Activated CD8-positive, alpha-beta T cell treated with anti-CD3 and anti-CD28 coated beads for 36 hours (primary cell): Measurements from ENCODE around the gene GPBP1L1. TPM values are rescaled to one million over a fixed set of nuclear protein-coding genes. Genes with fewer than 3 reads are reported as not detected.

Experiments used
- ATAC-seq: fragments of 200-7000 bp; cut with Tn5 transposase; one replicate; pipeline ENCODE4 v1.10.0; 2021; ENCODE audit warnings: mild to moderate bottlenecking, moderate library complexity
- CTCF ChIA-PET: fragments of 350-600 bp; sonication (Branson Sonifier 250); formaldehyde crosslinking; loops from one replicate; lab custom pipeline; 2021; ENCODE audit warnings: antibody characterized with exemption; lab: Charles Lee
- POLR2A ChIA-PET: fragments of 350-600 bp; sonication (Branson Sonifier 250); formaldehyde crosslinking; loops from one replicate; lab custom pipeline; 2021; ENCODE audit warnings: antibody characterized with exemption; lab: Charles Lee
- DNase-seq: peaks from one replicate; pipeline ENCODE4 v3.0.0-alpha.2; 2020
- H3K27ac Mint-ChIP-seq: one replicate; pipeline ENCODE4 v1.8.0; 2021; ENCODE audit warnings: mild to moderate bottlenecking, mixed read lengths
- H3K27me3 Mint-ChIP-seq: one replicate; pipeline ENCODE4 v1.8.0; 2021; ENCODE audit warnings: mixed read lengths
- H3K36me3 Mint-ChIP-seq: one replicate; pipeline ENCODE4 v1.8.0; 2021; ENCODE audit warnings: low read depth, mixed read lengths
- H3K4me1 Mint-ChIP-seq: one replicate; pipeline ENCODE4 v1.8.0; 2021; ENCODE audit warnings: low read depth, mixed read lengths
- H3K4me3 Mint-ChIP-seq: one replicate; pipeline ENCODE4 v1.8.0; 2021; ENCODE audit warnings: mild to moderate bottlenecking, moderate library complexity, mixed read lengths
- H3K9me3 Mint-ChIP-seq: one replicate; pipeline ENCODE4 v1.8.0; 2021; ENCODE audit warnings: mixed read lengths
- intact Hi-C: fragments of 100-400 bp; cut with micrococcal nuclease; formaldehyde crosslinking; loops from one replicate; pipeline ENCODE4 v1.10.0; 2022
- total RNA-seq, 2 experiments: library from RNA; stranded (reverse); gene quantifications; one replicate each; pipeline ENCODE4 v1.2.3, GENCODE V29; 2021
- TF ChIP-seq, protein P1 (sequence below): fragments of 200-600 bp; IDR thresholded peaks from one replicate; pipeline ENCODE4 v1.8.0; 2022; ENCODE audit warnings: antibody characterized with exemption, mild to moderate bottlenecking

Gene GPBP1L1
- total RNA-seq, 2 experiments from 2014 or later, result 95.7 to 105 TPM

DNA sequence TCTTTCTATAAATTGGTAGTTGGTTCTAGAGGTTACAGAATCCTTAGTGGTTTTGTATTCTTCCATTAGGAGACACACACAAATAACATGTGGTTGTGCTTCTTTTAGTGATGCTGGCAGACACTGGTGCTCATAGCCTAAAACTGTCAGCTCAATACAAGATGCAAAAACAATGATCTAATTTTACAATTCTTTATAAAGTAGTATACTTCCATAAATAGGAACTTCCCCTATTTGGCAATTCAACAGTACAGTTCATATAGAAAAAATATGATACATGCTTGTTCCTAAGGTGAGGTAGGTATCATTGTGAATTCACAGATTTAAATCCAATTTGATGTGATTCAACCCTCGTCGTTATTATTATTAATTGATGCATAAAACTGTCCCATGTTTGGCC is 41.7 kb downstream of the GPBP1L1 start:
- TF ChIP-seq, protein P1, sequence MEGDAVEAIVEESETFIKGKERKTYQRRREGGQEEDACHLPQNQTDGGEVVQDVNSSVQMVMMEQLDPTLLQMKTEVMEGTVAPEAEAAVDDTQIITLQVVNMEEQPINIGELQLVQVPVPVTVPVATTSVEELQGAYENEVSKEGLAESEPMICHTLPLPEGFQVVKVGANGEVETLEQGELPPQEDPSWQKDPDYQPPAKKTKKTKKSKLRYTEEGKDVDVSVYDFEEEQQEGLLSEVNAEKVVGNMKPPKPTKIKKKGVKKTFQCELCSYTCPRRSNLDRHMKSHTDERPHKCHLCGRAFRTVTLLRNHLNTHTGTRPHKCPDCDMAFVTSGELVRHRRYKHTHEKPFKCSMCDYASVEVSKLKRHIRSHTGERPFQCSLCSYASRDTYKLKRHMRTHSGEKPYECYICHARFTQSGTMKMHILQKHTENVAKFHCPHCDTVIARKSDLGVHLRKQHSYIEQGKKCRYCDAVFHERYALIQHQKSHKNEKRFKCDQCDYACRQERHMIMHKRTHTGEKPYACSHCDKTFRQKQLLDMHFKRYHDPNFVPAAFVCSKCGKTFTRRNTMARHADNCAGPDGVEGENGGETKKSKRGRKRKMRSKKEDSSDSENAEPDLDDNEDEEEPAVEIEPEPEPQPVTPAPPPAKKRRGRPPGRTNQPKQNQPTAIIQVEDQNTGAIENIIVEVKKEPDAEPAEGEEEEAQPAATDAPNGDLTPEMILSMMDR, result no peak
- Mint-ChIP-seq H3K36me3 (peaks cover 20% of the 10 kb centered on the region), H3K9me3 (no peaks in the 10 kb centered on the region), H3K27me3 (no peaks in the 10 kb centered on the region), H3K4me1 (no peaks in the 10 kb centered on the region), H3K27ac (no peak overlapping the region), H3K4me3 (no peak overlapping the region)
- ChIA-PET CTCF (interaction anchor here (0.9 kb wide), 1 partner anchor 17 kb away, joined by 3 read pairs; no protein-coding TSS in a partner anchor), POLR2A (interaction anchor here (1.2 kb wide), 1 partner anchor 44 kb away, joined by 3 read pairs; the partner anchor contains the start of gene TMEM69)
- no peak for ATAC-seq
- intact Hi-C loops, result no loop called here
- no peak for DNase-seq

DNA sequence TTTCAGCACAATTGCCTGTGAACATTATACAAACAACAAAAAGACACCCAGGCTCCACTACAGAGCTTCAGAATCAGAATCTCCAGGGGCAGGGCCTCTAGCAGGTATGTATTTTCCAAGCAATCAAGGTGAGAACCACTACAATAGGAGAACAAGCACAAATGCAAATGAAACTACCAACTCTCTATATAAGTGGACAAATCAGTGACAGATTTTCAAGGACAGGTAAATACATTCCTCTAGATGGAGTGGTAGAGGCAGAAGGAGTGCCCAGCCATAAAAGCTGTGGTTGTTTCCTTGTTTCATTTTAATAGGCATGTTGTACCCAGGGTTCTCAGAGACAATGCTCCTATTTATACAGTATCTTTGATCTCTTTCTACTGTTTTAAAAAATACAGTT is 42.4 kb downstream of the GPBP1L1 start:
- ChIA-PET POLR2A (interaction anchor here (1.2 kb wide), 1 partner anchor 44 kb away, joined by 3 read pairs; the partner anchor contains the start of gene TMEM69), CTCF (interaction anchor here (1.2 to 1.5 kb wide), 2 partner anchors 8 to 10 kb away, joined by 3 to 5 read pairs; no protein-coding TSS in a partner anchor)
- Mint-ChIP-seq H3K36me3 (peaks cover 20% of the 10 kb centered on the region), H3K27ac (no peak overlapping the region), H3K4me3 (no peak overlapping the region), H3K9me3 (no peaks in the 10 kb centered on the region), H3K4me1 (no peaks in the 10 kb centered on the region), H3K27me3 (no peaks in the 10 kb centered on the region)
- ATAC-seq, result no peak
- no peak for DNase-seq
- TF ChIP-seq, protein P1, result no peak
- intact Hi-C loops, result no loop called here

DNA sequence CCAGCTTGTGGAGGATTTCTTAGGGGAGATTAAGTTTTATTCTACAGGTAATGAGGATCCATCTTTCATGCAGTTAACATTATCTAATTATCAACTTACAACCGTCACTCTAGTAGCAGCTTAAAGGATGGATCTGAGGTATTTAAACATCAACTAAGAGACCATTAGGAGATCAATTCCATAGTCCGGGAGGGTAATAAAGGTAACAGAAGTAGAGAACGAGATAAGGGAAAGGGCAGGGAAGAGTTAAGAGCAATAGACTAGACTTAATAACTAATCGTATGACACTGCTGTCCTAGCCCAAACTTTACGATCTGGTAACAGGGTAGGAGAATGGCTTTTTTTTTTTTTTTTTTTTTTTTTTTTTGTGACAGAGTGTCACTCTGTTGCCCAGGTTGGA is 43.0 kb downstream of the GPBP1L1 start:
- no peaks in the 10 kb centered on the region for H3K4me1 Mint-ChIP-seq
- POLR2A ChIA-PET, result interaction anchor here (1.2 kb wide), 1 partner anchor 45 kb away, joined by 3 read pairs; the partner anchor contains the start of gene TMEM69
- no peak overlapping the region for H3K27ac Mint-ChIP-seq
- no peak overlapping the region for H3K4me3 Mint-ChIP-seq
- H3K9me3 Mint-ChIP-seq, result no peaks in the 10 kb centered on the region
- peaks cover 20% of the 10 kb centered on the region for H3K36me3 Mint-ChIP-seq
- intact Hi-C loops, result no loop called here
- H3K27me3 Mint-ChIP-seq, result no peaks in the 10 kb centered on the region
- no peak for ATAC-seq
- DNase-seq, result no peak
- TF ChIP-seq, protein P1, result no peak
- CTCF ChIA-PET, result interaction anchor here (1.2 to 1.5 kb wide), 2 partner anchors 9 to 10 kb away, joined by 3 to 5 read pairs; no protein-coding TSS in a partner anchor

DNA sequence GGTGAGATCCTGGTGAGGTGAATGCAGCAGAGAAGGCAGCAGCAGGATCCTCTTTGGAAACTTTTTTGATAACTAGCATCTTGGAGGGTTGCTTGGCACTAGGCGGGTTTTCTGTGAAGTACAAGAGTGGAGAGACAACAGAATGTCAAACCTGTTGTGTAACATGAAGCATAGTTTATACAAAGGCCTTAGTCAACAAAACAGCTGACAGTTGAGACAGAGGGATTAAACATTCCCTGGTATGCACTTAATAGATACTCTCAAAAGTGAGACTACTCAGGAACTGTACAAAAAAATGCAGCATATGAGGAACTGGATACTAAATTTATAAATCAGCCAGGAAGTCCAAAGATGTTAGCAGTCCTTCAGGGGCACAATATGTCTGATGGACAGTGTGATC is 46.0 kb downstream of the GPBP1L1 start:
- TF ChIP-seq, protein P1, result no peak
- POLR2A ChIA-PET, result interaction anchor here (0.6 to 1.0 kb wide), 2 partner anchors 28 to 565 kb away, joined by 3 read pairs; no protein-coding TSS in a partner anchor
- H3K4me1 Mint-ChIP-seq, result no peaks in the 10 kb centered on the region
- DNase-seq, result no peak
- intact Hi-C loops, result no loop called here
- no peaks in the 10 kb centered on the region for H3K27me3 Mint-ChIP-seq
- H3K27ac Mint-ChIP-seq, result peak overlapping the region; percentile 7
- H3K4me3 Mint-ChIP-seq, result no peak overlapping the region
- ATAC-seq, result no peak
- CTCF ChIA-PET, result no interaction called here
- peaks cover 13% of the 10 kb centered on the region for H3K36me3 Mint-ChIP-seq
- no peaks in the 10 kb centered on the region for H3K9me3 Mint-ChIP-seq

DNA sequence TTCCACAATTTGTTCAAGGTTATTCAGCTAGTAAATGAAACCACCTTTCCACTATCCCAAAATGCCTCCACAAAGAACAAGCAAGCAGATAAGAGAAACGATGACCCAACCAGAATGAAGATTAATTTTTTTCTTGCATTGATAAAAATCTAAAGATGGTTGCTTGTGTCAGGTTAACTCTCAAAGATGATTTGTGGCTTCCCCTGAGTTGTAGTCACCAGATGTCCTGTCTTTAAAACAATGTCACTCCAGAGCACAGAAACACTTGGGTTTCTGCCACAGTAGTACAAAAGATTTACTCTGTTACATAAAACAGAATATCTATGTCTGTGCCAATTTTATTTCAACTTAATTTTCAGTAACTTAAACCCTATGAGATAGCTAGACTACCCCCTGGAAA is 51.1 kb downstream of the GPBP1L1 start:
- no peak for DNase-seq
- TF ChIP-seq, protein P1, result no peak
- ATAC-seq, result no peak
- no peaks in the 10 kb centered on the region for H3K9me3 Mint-ChIP-seq
- intact Hi-C loops, result no loop called here
- ChIA-PET POLR2A (no interaction called here), CTCF (interaction anchor here (1.2 kb wide), 2 partner anchors 11 to 21 kb away, joined by 3 read pairs; no protein-coding TSS in a partner anchor)
- no peaks in the 10 kb centered on the region for H3K4me1 Mint-ChIP-seq
- peaks cover 24% of the 10 kb centered on the region for H3K36me3 Mint-ChIP-seq
- no peak overlapping the region for H3K4me3 Mint-ChIP-seq
- H3K27me3 Mint-ChIP-seq, result no peaks in the 10 kb centered on the region
- H3K27ac Mint-ChIP-seq, result no peak overlapping the region
